HepG2 (cell line): ENCODE data around the gene SLC2A8. TPM values are rescaled to one million over a fixed set of nuclear protein-coding genes. Genes with fewer than 3 reads are reported as not detected.

ENCODE experiments used
- ATAC-seq: fragments of 200-7000 bp; cut with Tn5 transposase; 3 replicates; pipeline ENCODE4 v1.9.1; 2020; ENCODE audit warnings: mild to moderate bottlenecking, moderate library complexity
- BruUV-seq: library from RNA; stranded (reverse); fragments of 400-500 nt; replicated peaks from 2 replicates; lab custom pipeline; 2021; lab: Mats Ljungman, UMichigan
- CTCF ChIA-PET: fragments of 300-600 bp; formaldehyde crosslinking; extraction: SDS; loops from one replicate; lab custom pipeline; 2021; ENCODE audit warnings: low total read pairs, inconsistent platforms, low intra/inter-chr PET ratio; lab: Yijun Ruan, JAX
- POLR2A ChIA-PET: fragments of 350-600 bp; sonication (Branson Sonifier 250); formaldehyde crosslinking; loops from one replicate; lab custom pipeline; 2020; ENCODE audit warnings: antibody characterized with exemption, inconsistent platforms; lab: Yijun Ruan, JAX
- DNase-seq: peaks from one replicate; pipeline ENCODE4 v3.0.0-alpha.2; 2015; ENCODE audit warnings: low spot score
- FAIRE-seq: peaks from 3 replicates; lab custom pipeline; 2011; peaks lifted over from hg19 to GRCh38; lab: Jason Lieb, UNC
- H2AFZ ChIP-seq: one replicate; pipeline ENCODE4 v1.6.1; 2011; ENCODE audit warnings: low read length, inconsistent platforms
- H3K27ac ChIP-seq: fragments of 300-600 bp; 3 replicates; pipeline ENCODE4 v1.8.0; 2011; ENCODE audit warnings: mixed run types, mild to moderate bottlenecking, mixed read lengths, low read length, inconsistent platforms; ENCODE audit not compliant: insufficient read depth; ENCODE audit errors: extremely low read length
- H3K27me3 ChIP-seq, 2 experiments: fragments of 200-600 bp in 1 of 2; 2 replicates in 1 of 2; 3 replicates in 1 of 2; pipeline versions ENCODE4 v1.6.0 to v1.8.0; 2011; ENCODE audit warnings: low read length in 2 of 2, mild to moderate bottlenecking in 2 of 2, moderate library complexity in 2 of 2, inconsistent platforms in 1 of 2; ENCODE audit not compliant: insufficient read depth in 2 of 2, control insufficient read depth in 1 of 2
- H3K36me3 ChIP-seq, 2 experiments: fragments of 200-600 bp in 1 of 2; replicated peaks in 1 of 2; 2 replicates in 1 of 2; 3 replicates in 1 of 2; pipeline versions ENCODE4 v1.5.1 to v1.8.0; 2011; ENCODE audit warnings: low read length in 2 of 2, inconsistent platforms in 1 of 2; ENCODE audit not compliant: insufficient read depth in 2 of 2, control insufficient read depth in 1 of 2
- H3K4me1 ChIP-seq: 2 replicates; pipeline ENCODE4 v1.5.1; 2012; ENCODE audit warnings: low read length, inconsistent platforms; ENCODE audit not compliant: insufficient read depth
- H3K4me2 ChIP-seq: 2 replicates; pipeline ENCODE4 v1.6.0; 2011; ENCODE audit warnings: low read depth, low read length, inconsistent platforms
- H3K4me3 ChIP-seq, 3 experiments: fragments of 200-600 bp in 1 of 3; sonication (generic), shearing (Covaris generic) in 1 of 3; replicated peaks in 1 of 3; 2 replicates each; pipeline ENCODE4 v1.5.1; 2011 to 2016; ENCODE audit warnings: low read length in 3 of 3, inconsistent platforms in 2 of 3, low read depth in 2 of 3, mild to moderate bottlenecking in 2 of 3, control low read depth in 1 of 3, mixed read lengths in 1 of 3; ENCODE audit not compliant: insufficient read depth in 1 of 3
- H3K79me2 ChIP-seq: one replicate; pipeline ENCODE4 v1.6.1; 2011; ENCODE audit warnings: low read length, inconsistent platforms; ENCODE audit not compliant: insufficient read depth
- H3K9ac ChIP-seq: 2 replicates; pipeline ENCODE4 v1.6.0; 2011; ENCODE audit warnings: mild to moderate bottlenecking, low read depth, low read length, inconsistent platforms; ENCODE audit not compliant: insufficient read depth
- H3K9me3 ChIP-seq: 2 replicates; pipeline ENCODE4 v1.5.1; 2012; ENCODE audit warnings: mild to moderate bottlenecking, low read length
- H4K20me1 ChIP-seq: 2 replicates; pipeline ENCODE4 v1.6.0; 2011; ENCODE audit warnings: inconsistent platforms, mild to moderate bottlenecking, low read length, moderate library complexity; ENCODE audit not compliant: insufficient read depth
- GLI4 ChIP-seq: sonication (generic); formaldehyde crosslinking; IDR thresholded peaks from 2 replicates; pipeline ENCODE4 v1.5.1; 2020; ENCODE audit warnings: missing genetic modification reagents, mild to moderate bottlenecking, moderate library complexity, borderline replicate concordance
- POLR2A ChIP-seq, 2 experiments: IDR thresholded peaks; 2 replicates each; pipeline ENCODE4 v1.6.1; 2011; ENCODE audit warnings: low read depth in 2 of 2, low read length in 2 of 2, mild to moderate bottlenecking in 1 of 2, moderate library complexity in 1 of 2; ENCODE audit not compliant: insufficient read depth in 1 of 2
- SAFB2 ChIP-seq: sonication (generic); formaldehyde crosslinking; IDR thresholded peaks from 2 replicates; pipeline ENCODE4 v1.5.1; 2020; ENCODE audit warnings: missing genetic modification reagents, low read depth, mild to moderate bottlenecking, borderline replicate concordance
- TP53 ChIP-seq: sonication (generic); formaldehyde crosslinking; conservative IDR thresholded peaks from 2 replicates; pipeline ENCODE4 v1.4.0; 2020; ENCODE audit warnings: missing genetic modification reagents
- ZFP37 ChIP-seq: sonication (generic); formaldehyde crosslinking; IDR thresholded peaks from 2 replicates; pipeline ENCODE4 v1.4.0; 2020; ENCODE audit warnings: missing genetic modification reagents, borderline replicate concordance
- WGBS: methylation state at CpG from one replicate; pipeline ENCODE4 v1.1.6; 2017; ENCODE audit warnings: low lambda C conversion rate; 5-methylcytosine and 5-hydroxymethylcytosine counted together
- in situ Hi-C: cut with HindIII; loops from 2 replicates; pipeline ENCODE4 v1.10.0; 2017; ENCODE audit warnings: low pct_unique_long_range_greater_than_20kb; ENCODE audit not compliant: extremely low pct_ligation_motif_present
- intact Hi-C: fragments of 100-400 bp; cut with micrococcal nuclease; formaldehyde crosslinking; loops from one replicate; pipeline ENCODE4 v1.10.0; 2022; ENCODE audit not compliant: unreplicated experiment
- polyA plus RNA-seq, 8 experiments: library from polyadenylated mRNA; depleted of rRNA in 3 of 8; stranded (reverse) in 7 of 8; unstranded in 1 of 8; fragments of >200 nt; fragmentation: Illumina TruSeq in 4 of 8; extraction: Trizol in 4 of 8; gene quantifications; 2 replicates each; pipeline versions ENCODE4 v1.2.1 to v1.2.3, GENCODE V29; 2011 to 2016; ENCODE audit warnings: low read depth in 4 of 8, missing spikeins in 1 of 8, mixed read lengths in 1 of 8; ENCODE audit not compliant: insufficient read depth in 1 of 8
- total RNA-seq, 5 experiments: library from RNA; depleted of rRNA; stranded (reverse); fragments of >200 nt; fragmentation: Illumina TruSeq; extraction: Trizol; gene quantifications; 2 replicates each; pipeline ENCODE4 v1.2.3, GENCODE V29; 2016; ENCODE audit warnings: low read depth in 1 of 5
- TF ChIP-seq, protein P1 (sequence below): sonication (generic); formaldehyde crosslinking; IDR thresholded peaks from 2 replicates; pipeline ENCODE4 v1.5.0; 2020; ENCODE audit warnings: missing genetic modification reagents
- TF ChIP-seq, protein P2 (sequence below): sonication (generic); formaldehyde crosslinking; IDR thresholded peaks from 2 replicates; pipeline ENCODE4 v1.5.0; 2020; ENCODE audit warnings: missing genetic modification reagents
- TF ChIP-seq, protein P3 (sequence below): sonication (generic); formaldehyde crosslinking; IDR thresholded peaks from 2 replicates; pipeline ENCODE4 v1.4.0; 2020; ENCODE audit warnings: mild to moderate bottlenecking, missing genetic modification reagents
- TF ChIP-seq, protein P4 (sequence below): sonication (generic); formaldehyde crosslinking; IDR thresholded peaks from 2 replicates; pipeline ENCODE4 v1.4.0; 2020; ENCODE audit warnings: mild to moderate bottlenecking, missing genetic modification reagents, borderline replicate concordance
- TF ChIP-seq, protein P5 (sequence below): sonication (generic); formaldehyde crosslinking; IDR thresholded peaks from 2 replicates; pipeline ENCODE4 v1.4.0; 2020; ENCODE audit warnings: mild to moderate bottlenecking, missing genetic modification reagents

The SLC2A8 gene
- total and polyA plus RNA-seq, 2 of the 13 experiments (the other 11 are each of a cell fraction or from before 2014, with no cell fraction given): 22.6 to 48.6 TPM

DNA sequence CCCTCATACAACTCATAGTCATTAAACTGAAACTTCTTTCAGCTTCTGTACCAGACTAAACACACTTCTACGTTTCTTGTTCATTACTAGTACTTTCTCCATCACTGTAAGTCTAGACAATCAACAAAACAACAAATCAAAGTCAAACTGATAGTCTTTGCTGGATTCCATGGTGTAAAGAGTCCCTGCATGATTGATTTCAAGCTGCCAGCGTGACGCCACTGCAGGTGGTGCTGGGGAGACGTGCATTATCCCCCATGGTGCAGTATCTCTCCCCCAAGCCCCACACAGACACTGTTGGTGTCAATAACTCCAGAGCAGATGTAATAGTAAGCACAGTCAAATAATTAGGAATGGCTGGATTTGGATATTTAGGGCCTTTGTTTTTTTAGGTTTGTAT lies 10.7 kb upstream of the SLC2A8 start (continued):
- TF ChIP-seq, protein P1, sequence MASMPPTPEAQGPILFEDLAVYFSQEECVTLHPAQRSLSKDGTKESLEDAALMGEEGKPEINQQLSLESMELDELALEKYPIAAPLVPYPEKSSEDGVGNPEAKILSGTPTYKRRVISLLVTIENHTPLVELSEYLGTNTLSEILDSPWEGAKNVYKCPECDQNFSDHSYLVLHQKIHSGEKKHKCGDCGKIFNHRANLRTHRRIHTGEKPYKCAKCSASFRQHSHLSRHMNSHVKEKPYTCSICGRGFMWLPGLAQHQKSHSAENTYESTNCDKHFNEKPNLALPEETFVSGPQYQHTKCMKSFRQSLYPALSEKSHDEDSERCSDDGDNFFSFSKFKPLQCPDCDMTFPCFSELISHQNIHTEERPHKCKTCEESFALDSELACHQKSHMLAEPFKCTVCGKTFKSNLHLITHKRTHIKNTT (CRISPR knock-in tag): no peak

DNA sequence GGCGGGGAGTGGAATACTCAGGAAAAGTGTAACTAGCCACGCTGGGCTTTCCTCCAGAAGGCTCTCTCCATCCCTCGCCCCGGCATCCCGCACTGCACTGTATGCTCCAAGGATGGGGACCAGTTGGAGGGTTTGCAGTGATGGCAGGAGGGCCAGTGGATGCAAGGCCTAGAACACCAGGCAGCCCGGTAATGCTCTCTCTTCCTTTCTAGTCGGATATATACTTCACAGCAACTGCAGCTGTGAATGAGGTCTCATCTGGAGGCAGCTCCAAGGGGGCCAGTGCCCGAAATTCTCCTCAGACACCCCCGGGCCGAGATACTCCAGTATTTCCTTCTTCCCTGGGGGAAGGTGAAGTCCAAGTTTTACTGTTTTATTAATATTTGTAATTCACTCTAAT lies 10.0 kb upstream of the SLC2A8 start:
- no peak for DNase-seq
- no peak overlapping the region for H3K4me2 ChIP-seq
- ATAC-seq: no peak
- POLR2A ChIA-PET: interaction anchor here (1.5 to 4.6 kb wide), 3 partner anchors 11 to 163 kb away, joined by 10 to 159 read pairs (median 23); partner anchors contain the start of genes SLC2A8 and ZNF79
- H4K20me1 ChIP-seq: no peaks in the 10 kb centered on the region
- H3K4me1 ChIP-seq: peaks cover 47% of the 10 kb centered on the region
- intact Hi-C loops: no loop called here
- H3K27ac ChIP-seq: no peak overlapping the region
- H3K9ac ChIP-seq: no peak overlapping the region
- no peak for FAIRE-seq
- BruUV-seq: no TSS peak
- TF ChIP-seq POLR2A (IDR thresholded peaks at IDR 0.05; ENCODE audit: insufficient read depth in 1 of 2, low read depth in 2 of 2, low read length in 2 of 2) (no peak), SAFB2 (CRISPR knock-in tag) (no peak), ZFP37 (CRISPR knock-in tag) (no peak), TP53 (CRISPR knock-in tag) (no peak), GLI4 (CRISPR knock-in tag) (no peak)
- TF ChIP-seq, protein P2, sequence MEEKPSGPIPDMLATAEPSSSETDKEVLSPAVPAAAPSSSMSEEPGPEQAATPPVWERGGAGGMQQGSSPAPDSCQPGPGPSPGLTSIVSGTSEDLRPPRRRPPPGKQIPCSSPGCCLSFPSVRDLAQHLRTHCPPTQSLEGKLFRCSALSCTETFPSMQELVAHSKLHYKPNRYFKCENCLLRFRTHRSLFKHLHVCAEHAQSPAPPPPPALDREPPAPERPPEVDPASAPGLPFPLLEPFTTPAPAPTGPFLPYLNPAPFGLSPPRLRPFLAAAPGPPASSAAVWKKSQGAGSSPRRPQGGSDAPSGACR (CRISPR knock-in tag): no peak
- TF ChIP-seq, protein P3, sequence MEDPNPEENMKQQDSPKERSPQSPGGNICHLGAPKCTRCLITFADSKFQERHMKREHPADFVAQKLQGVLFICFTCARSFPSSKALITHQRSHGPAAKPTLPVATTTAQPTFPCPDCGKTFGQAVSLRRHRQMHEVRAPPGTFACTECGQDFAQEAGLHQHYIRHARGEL (CRISPR knock-in tag): no peak
- TF ChIP-seq, protein P4, sequence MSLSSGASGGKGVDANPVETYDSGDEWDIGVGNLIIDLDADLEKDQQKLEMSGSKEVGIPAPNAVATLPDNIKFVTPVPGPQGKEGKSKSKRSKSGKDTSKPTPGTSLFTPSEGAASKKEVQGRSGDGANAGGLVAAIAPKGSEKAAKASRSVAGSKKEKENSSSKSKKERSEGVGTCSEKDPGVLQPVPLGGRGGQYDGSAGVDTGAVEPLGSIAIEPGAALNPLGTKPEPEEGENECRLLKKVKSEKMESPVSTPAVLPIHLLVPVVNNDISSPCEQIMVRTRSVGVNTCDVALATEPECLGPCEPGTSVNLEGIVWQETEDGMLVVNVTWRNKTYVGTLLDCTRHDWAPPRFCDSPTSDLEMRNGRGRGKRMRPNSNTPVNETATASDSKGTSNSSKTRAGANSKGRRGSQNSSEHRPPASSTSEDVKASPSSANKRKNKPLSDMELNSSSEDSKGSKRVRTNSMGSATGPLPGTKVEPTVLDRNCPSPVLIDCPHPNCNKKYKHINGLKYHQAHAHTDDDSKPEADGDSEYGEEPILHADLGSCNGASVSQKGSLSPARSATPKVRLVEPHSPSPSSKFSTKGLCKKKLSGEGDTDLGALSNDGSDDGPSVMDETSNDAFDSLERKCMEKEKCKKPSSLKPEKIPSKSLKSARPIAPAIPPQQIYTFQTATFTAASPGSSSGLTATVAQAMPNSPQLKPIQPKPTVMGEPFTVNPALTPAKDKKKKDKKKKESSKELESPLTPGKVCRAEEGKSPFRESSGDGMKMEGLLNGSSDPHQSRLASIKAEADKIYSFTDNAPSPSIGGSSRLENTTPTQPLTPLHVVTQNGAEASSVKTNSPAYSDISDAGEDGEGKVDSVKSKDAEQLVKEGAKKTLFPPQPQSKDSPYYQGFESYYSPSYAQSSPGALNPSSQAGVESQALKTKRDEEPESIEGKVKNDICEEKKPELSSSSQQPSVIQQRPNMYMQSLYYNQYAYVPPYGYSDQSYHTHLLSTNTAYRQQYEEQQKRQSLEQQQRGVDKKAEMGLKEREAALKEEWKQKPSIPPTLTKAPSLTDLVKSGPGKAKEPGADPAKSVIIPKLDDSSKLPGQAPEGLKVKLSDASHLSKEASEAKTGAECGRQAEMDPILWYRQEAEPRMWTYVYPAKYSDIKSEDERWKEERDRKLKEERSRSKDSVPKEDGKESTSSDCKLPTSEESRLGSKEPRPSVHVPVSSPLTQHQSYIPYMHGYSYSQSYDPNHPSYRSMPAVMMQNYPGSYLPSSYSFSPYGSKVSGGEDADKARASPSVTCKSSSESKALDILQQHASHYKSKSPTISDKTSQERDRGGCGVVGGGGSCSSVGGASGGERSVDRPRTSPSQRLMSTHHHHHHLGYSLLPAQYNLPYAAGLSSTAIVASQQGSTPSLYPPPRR: no peak
- TF ChIP-seq, protein P5, sequence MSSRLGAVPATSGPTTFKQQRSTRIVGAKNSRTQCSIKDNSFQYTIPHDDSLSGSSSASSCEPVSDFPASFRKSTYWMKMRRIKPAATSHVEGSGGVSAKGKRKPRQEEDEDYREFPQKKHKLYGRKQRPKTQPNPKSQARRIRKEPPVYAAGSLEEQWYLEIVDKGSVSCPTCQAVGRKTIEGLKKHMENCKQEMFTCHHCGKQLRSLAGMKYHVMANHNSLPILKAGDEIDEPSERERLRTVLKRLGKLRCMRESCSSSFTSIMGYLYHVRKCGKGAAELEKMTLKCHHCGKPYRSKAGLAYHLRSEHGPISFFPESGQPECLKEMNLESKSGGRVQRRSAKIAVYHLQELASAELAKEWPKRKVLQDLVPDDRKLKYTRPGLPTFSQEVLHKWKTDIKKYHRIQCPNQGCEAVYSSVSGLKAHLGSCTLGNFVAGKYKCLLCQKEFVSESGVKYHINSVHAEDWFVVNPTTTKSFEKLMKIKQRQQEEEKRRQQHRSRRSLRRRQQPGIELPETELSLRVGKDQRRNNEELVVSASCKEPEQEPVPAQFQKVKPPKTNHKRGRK (CRISPR knock-in tag): no peak
- TF ChIP-seq, all 625 proteins: peak for 0
- no peak overlapping the region for H2AFZ ChIP-seq
- no peaks in the 10 kb centered on the region for H3K9me3 ChIP-seq
- no peak overlapping the region for H3K4me3 ChIP-seq
- in situ Hi-C loops: no loop called here
- no peaks in the 10 kb centered on the region for H3K36me3 ChIP-seq
- no peaks in the 10 kb centered on the region for H3K79me2 ChIP-seq
- WGBS: 96% methylated on average over 10 of the region's 10 CpGs
- H3K27me3 ChIP-seq: no peaks in the 10 kb centered on the region
- CTCF ChIA-PET: no interaction called here
